Gastroesophageal sphincter (tissue), 3 donors: ENCODE measurements around the gene ANK2.

Source experiments
- CTCF ChIP-seq, 4 experiments: fragments of 200-600 bp in 2 of 4; fragments of 450-650 bp in 2 of 4; sonication (generic) in 1 of 4; IDR thresholded peaks; one replicate each; pipeline ENCODE4 v1.5.1; 2017 to 2019; ENCODE audit warnings: antibody characterized with exemption in 4 of 4, mild to moderate bottlenecking in 2 of 4, moderate library complexity in 2 of 4
- EP300 ChIP-seq: sonication (generic); formaldehyde crosslinking; IDR thresholded peaks from one replicate; pipeline ENCODE4 v1.6.1; 2017; ENCODE audit warnings: antibody characterized with exemption, mild to moderate bottlenecking
- POLR2A ChIP-seq, 2 donors: fragments of 450-650 bp; IDR thresholded peaks; one replicate each; pipeline ENCODE4 v1.6.1; 2017; ENCODE audit warnings: antibody characterized with exemption in 2 of 2, mild to moderate bottlenecking in 2 of 2, moderate library complexity in 1 of 2
- POLR2AphosphoS5 ChIP-seq: sonication (generic); formaldehyde crosslinking; IDR thresholded peaks from one replicate; pipeline ENCODE4 v1.6.1; 2017; ENCODE audit warnings: antibody characterized with exemption

GRCh38 chr4:113153529-113154101 is 104.2 kb downstream of the ANK2 start:
- no peak for TF ChIP-seq CTCF (IDR thresholded peaks at IDR 0.05)
- no peak for TF ChIP-seq POLR2A (IDR thresholded peaks at IDR 0.05)
- TF ChIP-seq EP300: no peak
- no peak for TF ChIP-seq POLR2AphosphoS5
